Measurements from ENCODE around the gene GALK1.

The GALK1 gene

GRCh38 chr17:75777296-75777922 lies 12.4 kb upstream of the GALK1 start:
- H3K27me3 ChIP-seq (ENCODE audit: control insufficient read depth in 3 of 3, insufficient read depth in 3 of 3, low read depth in 1 of 3, low read length in 3 of 3) = no peaks in the 10 kb centered on the region
- H3K4me2 ChIP-seq (ENCODE audit: insufficient read depth, low read length, poor library complexity, severe bottlenecking) = peak overlapping the region; percentile 21
- peaks cover 12 to 44% of the 10 kb centered on the region in 2 donors for H3K36me3 ChIP-seq (replicated peaks in 1 of 2; ENCODE audit: control insufficient read depth in 2 of 2, insufficient read depth in 2 of 2, low read length in 2 of 2)
- no CpG with 5 or more reads among the region's 2 CpGs for WGBS, 2 donors (ENCODE audit: extremely low coverage in 2 of 2, insufficient read length in 2 of 2, insufficient replicate concordance in 1 of 2)
- no peaks in the 10 kb centered on the region for H3K9me3 ChIP-seq (replicated peaks in 1 of 2; ENCODE audit: control insufficient read depth in 2 of 2, insufficient read depth in 1 of 2, low read depth in 1 of 2, low read length in 2 of 2)
- H2BK15ac ChIP-seq (ENCODE audit: low read length) = no peak overlapping the region
- no peak overlapping the region for H2BK120ac ChIP-seq (ENCODE audit: low read depth, low read length)
- H3K4ac ChIP-seq (ENCODE audit: low read length) = no peak overlapping the region
- H4K8ac ChIP-seq (ENCODE audit: low read depth, low read length) = no peak overlapping the region
- H3K14ac ChIP-seq (ENCODE audit: low read length) = no peak overlapping the region
- H2BK12ac ChIP-seq (ENCODE audit: low read length) = no peak overlapping the region
- H2AK5ac ChIP-seq (ENCODE audit: low read depth, low read length) = no peak overlapping the region
- no peak overlapping the region for H4K91ac ChIP-seq (ENCODE audit: low read depth, low read length, poor library complexity)
- DNase-seq (ENCODE audit: low spot score) = no peak
- no peak overlapping the region for H3K18ac ChIP-seq (ENCODE audit: low read length)
- H3K4me1 ChIP-seq (ENCODE audit: control insufficient read depth in 2 of 2, insufficient read depth in 1 of 2, low read depth in 1 of 2, low read length in 2 of 2) = peaks cover 0 to 3% of the 10 kb centered on the region in 2 donors
- no peak overlapping the region for H3K9ac ChIP-seq (ENCODE audit: low read depth, low read length, poor library complexity)
- H2AFZ ChIP-seq (ENCODE audit: low read length) = no peak overlapping the region
- peak overlapping the region in 1 of 2 donors; percentile 70 for H3K4me3 ChIP-seq (ENCODE audit: low read length in 2 of 2)
- no peak overlapping the region for H3K27ac ChIP-seq (replicated peaks; ENCODE audit: low read length)
- H3K23ac ChIP-seq (ENCODE audit: low read depth, low read length, poor library complexity) = no peak overlapping the region
- no peak overlapping the region for H2BK5ac ChIP-seq (ENCODE audit: low read length)
- peaks cover 2% of the 10 kb centered on the region for H3K79me1 ChIP-seq (ENCODE audit: low read depth, low read length)

DNA sequence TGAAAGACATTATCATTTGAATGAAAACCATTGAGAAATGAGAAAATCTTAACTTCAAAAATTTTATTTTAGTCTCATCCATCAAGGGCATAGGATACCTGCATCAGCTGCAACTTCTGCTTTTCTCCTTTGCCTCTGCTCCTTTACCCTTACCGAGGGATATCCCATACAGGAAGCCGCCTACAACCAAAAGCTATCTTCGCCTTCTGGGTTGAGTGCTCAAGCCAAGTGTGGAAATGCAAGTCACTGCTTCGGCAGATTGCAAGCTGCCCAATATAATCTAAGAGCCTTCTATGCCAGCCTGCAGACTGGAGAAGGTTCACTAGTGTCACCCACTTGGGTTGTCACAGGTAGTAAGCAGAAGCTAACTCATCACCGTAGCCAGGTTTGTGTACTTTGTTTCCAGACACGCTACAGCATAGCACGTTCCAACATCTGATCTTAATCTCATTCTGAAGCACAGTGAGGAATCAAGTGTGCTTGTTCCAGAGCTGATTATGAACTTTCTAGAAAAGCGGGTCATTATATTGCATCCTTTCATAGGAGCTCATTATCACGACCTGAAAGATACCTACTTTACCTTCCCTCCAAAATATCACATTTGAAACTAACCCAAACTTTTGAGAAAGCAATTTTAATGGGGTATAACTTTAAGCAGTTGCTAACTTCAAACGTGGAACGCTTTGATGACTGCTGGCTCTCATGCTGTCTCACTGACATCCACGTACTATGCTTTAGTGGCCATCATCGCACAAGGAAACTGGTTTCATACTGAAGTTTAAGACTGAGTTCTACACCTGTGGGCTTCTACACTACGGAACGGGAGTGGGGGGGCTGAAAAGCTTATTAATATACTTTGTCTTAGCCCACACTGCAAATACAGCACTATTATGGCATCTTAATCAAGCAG lies 11.6 kb upstream of the GALK1 start:
- H3K9me3 ChIP-seq (replicated peaks in 1 of 2; ENCODE audit: control insufficient read depth in 2 of 2, insufficient read depth in 1 of 2, low read depth in 1 of 2, low read length in 2 of 2) = no peaks in the 10 kb centered on the region
- H3K18ac ChIP-seq (ENCODE audit: low read length) = no peak overlapping the region
- peaks cover 0 to 6% of the 10 kb centered on the region in 2 donors for H3K4me1 ChIP-seq (ENCODE audit: control insufficient read depth in 2 of 2, insufficient read depth in 1 of 2, low read depth in 1 of 2, low read length in 2 of 2)
- peaks cover 2% of the 10 kb centered on the region for H3K79me1 ChIP-seq (ENCODE audit: low read depth, low read length)
- WGBS, 2 donors (ENCODE audit: extremely low coverage in 2 of 2, insufficient read length in 2 of 2, insufficient replicate concordance in 1 of 2) = no CpG with 5 or more reads among the region's 15 CpGs
- DNase-seq (ENCODE audit: low spot score) = no peak
- no peak overlapping the region for H2BK5ac ChIP-seq (ENCODE audit: low read length)
- H3K27ac ChIP-seq (replicated peaks; ENCODE audit: low read length) = no peak overlapping the region
- peaks cover 12 to 44% of the 10 kb centered on the region in 2 donors for H3K36me3 ChIP-seq (replicated peaks in 1 of 2; ENCODE audit: control insufficient read depth in 2 of 2, insufficient read depth in 2 of 2, low read length in 2 of 2)
- no peak overlapping the region for H3K4ac ChIP-seq (ENCODE audit: low read length)
- no peaks in the 10 kb centered on the region for H3K27me3 ChIP-seq (ENCODE audit: control insufficient read depth in 3 of 3, insufficient read depth in 3 of 3, low read depth in 1 of 3, low read length in 3 of 3)
- H2BK120ac ChIP-seq (ENCODE audit: low read depth, low read length) = no peak overlapping the region
- no peak overlapping the region for H4K91ac ChIP-seq (ENCODE audit: low read depth, low read length, poor library complexity)
- H2AK5ac ChIP-seq (ENCODE audit: low read depth, low read length) = no peak overlapping the region
- no peak overlapping the region for H4K8ac ChIP-seq (ENCODE audit: low read depth, low read length)
- no peak overlapping the region for H3K9ac ChIP-seq (ENCODE audit: low read depth, low read length, poor library complexity)
- no peak overlapping the region for H3K4me2 ChIP-seq (ENCODE audit: insufficient read depth, low read length, poor library complexity, severe bottlenecking)
- H2BK15ac ChIP-seq (ENCODE audit: low read length) = no peak overlapping the region
- no peak overlapping the region for H3K14ac ChIP-seq (ENCODE audit: low read length)
- no peak overlapping the region for H2AFZ ChIP-seq (ENCODE audit: low read length)
- no peak overlapping the region for H2BK12ac ChIP-seq (ENCODE audit: low read length)
- no peak overlapping the region for H3K23ac ChIP-seq (ENCODE audit: low read depth, low read length, poor library complexity)
- no peak overlapping the region for H3K4me3 ChIP-seq (ENCODE audit: low read length in 2 of 2)

- no peak overlapping the region for H2AFZ ChIP-seq (ENCODE audit: low read length)
- H2BK15ac ChIP-seq (ENCODE audit: low read length) = no peak overlapping the region
- H2BK120ac ChIP-seq (ENCODE audit: low read depth, low read length) = no peak overlapping the region
- no CpG with 5 or more reads among the region's 6 CpGs for WGBS, 2 donors (ENCODE audit: extremely low coverage in 2 of 2, insufficient read length in 2 of 2, insufficient replicate concordance in 1 of 2)
- H3K23ac ChIP-seq (ENCODE audit: low read depth, low read length, poor library complexity) = no peak overlapping the region
- H3K4me1 ChIP-seq (ENCODE audit: control insufficient read depth in 2 of 2, insufficient read depth in 1 of 2, low read depth in 1 of 2, low read length in 2 of 2) = peaks cover 2 to 10% of the 10 kb centered on the region in 2 donors
- DNase-seq (ENCODE audit: low spot score) = no peak
- no peak overlapping the region for H3K9ac ChIP-seq (ENCODE audit: low read depth, low read length, poor library complexity)
- H3K27me3 ChIP-seq (ENCODE audit: control insufficient read depth in 3 of 3, insufficient read depth in 3 of 3, low read depth in 1 of 3, low read length in 3 of 3) = no peaks in the 10 kb centered on the region
- no peaks in the 10 kb centered on the region for H3K9me3 ChIP-seq (replicated peaks in 1 of 2; ENCODE audit: control insufficient read depth in 2 of 2, insufficient read depth in 1 of 2, low read depth in 1 of 2, low read length in 2 of 2)
- no peak overlapping the region for H3K4ac ChIP-seq (ENCODE audit: low read length)
- no peak overlapping the region for H4K91ac ChIP-seq (ENCODE audit: low read depth, low read length, poor library complexity)
- H3K14ac ChIP-seq (ENCODE audit: low read length) = no peak overlapping the region
- H3K4me2 ChIP-seq (ENCODE audit: insufficient read depth, low read length, poor library complexity, severe bottlenecking) = no peak overlapping the region
- H3K18ac ChIP-seq (ENCODE audit: low read length) = no peak overlapping the region
- peaks cover 12 to 44% of the 10 kb centered on the region in 2 donors for H3K36me3 ChIP-seq (replicated peaks in 1 of 2; ENCODE audit: control insufficient read depth in 2 of 2, insufficient read depth in 2 of 2, low read length in 2 of 2)
- no peak overlapping the region for H3K27ac ChIP-seq (replicated peaks; ENCODE audit: low read length)
- H2AK5ac ChIP-seq (ENCODE audit: low read depth, low read length) = no peak overlapping the region
- no peak overlapping the region for H2BK5ac ChIP-seq (ENCODE audit: low read length)
- H3K79me1 ChIP-seq (ENCODE audit: low read depth, low read length) = peaks cover 2% of the 10 kb centered on the region
- no peak overlapping the region for H4K8ac ChIP-seq (ENCODE audit: low read depth, low read length)
- H3K4me3 ChIP-seq (ENCODE audit: low read length in 2 of 2) = no peak overlapping the region
- no peak overlapping the region for H2BK12ac ChIP-seq (ENCODE audit: low read length)
These were observed 10.1 kb upstream of the GALK1 start for GRCh38 chr17:75774991-75775668.
